ENCODE results near the gene CYB5R2.

The CYB5R2 gene

GRCh38 chr11:7687386-7687785 lies 14.1 kb upstream of the CYB5R2 start:
- no peak overlapping the region for H3K27ac ChIP-seq (ENCODE audit: low read depth, low read length)
- H4K5ac ChIP-seq (ENCODE audit: low read length): no peak overlapping the region
- H3K18ac ChIP-seq (ENCODE audit: low read length): no peak overlapping the region
- H2BK15ac ChIP-seq (replicated peaks; ENCODE audit: low read depth): no peak overlapping the region
- H4K8ac ChIP-seq (ENCODE audit: low read depth, low read length): no peak overlapping the region
- no peaks in the 10 kb centered on the region for H3K27me3 ChIP-seq (ENCODE audit: insufficient read depth, low read length, poor library complexity)
- H2BK120ac ChIP-seq (ENCODE audit: low read depth, low read length): no peak overlapping the region
- H3K79me1 ChIP-seq (ENCODE audit: low read length): no peaks in the 10 kb centered on the region
- no peak overlapping the region for H2AK5ac ChIP-seq (ENCODE audit: low read length)
- H2BK5ac ChIP-seq (ENCODE audit: low read length): no peak overlapping the region
- H3K79me2 ChIP-seq (ENCODE audit: control insufficient read depth, insufficient read depth, low read length): no peaks in the 10 kb centered on the region
- H3K4me2 ChIP-seq (ENCODE audit: low read length): no peak overlapping the region
- WGBS (ENCODE audit: extremely low coverage, insufficient coverage, low lambda C conversion rate): no CpG with 5 or more reads among the region's 1 CpG
- no peaks in the 10 kb centered on the region for H3K36me3 ChIP-seq (ENCODE audit: control insufficient read depth, insufficient read depth, low read length)
- H3K56ac ChIP-seq (ENCODE audit: low read length): no peak overlapping the region
- no peak overlapping the region for H3K4me3 ChIP-seq (ENCODE audit: low read length)
- peaks cover 8% of the 10 kb centered on the region for H3K4me1 ChIP-seq (ENCODE audit: control insufficient read depth, low read depth, low read length)
- peak; percentile 45 for DNase-seq
- H3K9ac ChIP-seq (ENCODE audit: low read length): no peak overlapping the region
- H3K23ac ChIP-seq (ENCODE audit: low read length): no peak overlapping the region
- H3K4ac ChIP-seq (ENCODE audit: low read depth, low read length): no peak overlapping the region

- H3K27me3 ChIP-seq (ENCODE audit: insufficient read depth, low read length, poor library complexity): no peaks in the 10 kb centered on the region
- H3K23ac ChIP-seq (ENCODE audit: low read length): no peak overlapping the region
- H3K27ac ChIP-seq (ENCODE audit: low read depth, low read length): no peak overlapping the region
- no peak overlapping the region for H3K18ac ChIP-seq (ENCODE audit: low read length)
- H2AK5ac ChIP-seq (ENCODE audit: low read length): no peak overlapping the region
- WGBS (ENCODE audit: extremely low coverage, insufficient coverage, low lambda C conversion rate): no CpG with 5 or more reads among the region's 4 CpGs
- H3K56ac ChIP-seq (ENCODE audit: low read length): no peak overlapping the region
- H3K4me3 ChIP-seq (ENCODE audit: low read length): no peak overlapping the region
- no peak overlapping the region for H4K5ac ChIP-seq (ENCODE audit: low read length)
- H3K4me2 ChIP-seq (ENCODE audit: low read length): no peak overlapping the region
- H3K79me2 ChIP-seq (ENCODE audit: control insufficient read depth, insufficient read depth, low read length): no peaks in the 10 kb centered on the region
- no peaks in the 10 kb centered on the region for H3K79me1 ChIP-seq (ENCODE audit: low read length)
- no peak overlapping the region for H4K8ac ChIP-seq (ENCODE audit: low read depth, low read length)
- H2BK5ac ChIP-seq (ENCODE audit: low read length): no peak overlapping the region
- no peak overlapping the region for H2BK15ac ChIP-seq (replicated peaks; ENCODE audit: low read depth)
- H2BK120ac ChIP-seq (ENCODE audit: low read depth, low read length): no peak overlapping the region
- no peak overlapping the region for H3K9ac ChIP-seq (ENCODE audit: low read length)
- H3K4me1 ChIP-seq (ENCODE audit: control insufficient read depth, low read depth, low read length): peaks cover 8% of the 10 kb centered on the region
- H3K36me3 ChIP-seq (ENCODE audit: control insufficient read depth, insufficient read depth, low read length): no peaks in the 10 kb centered on the region
- no peak overlapping the region for H3K4ac ChIP-seq (ENCODE audit: low read depth, low read length)
- DNase-seq: no peak
Measured at GRCh38 chr11:7686761-7687160, 13.5 kb upstream of the CYB5R2 start.

- H4K8ac ChIP-seq (ENCODE audit: low read depth, low read length): no peak overlapping the region
- no peak overlapping the region for H2BK5ac ChIP-seq (ENCODE audit: low read length)
- H3K27ac ChIP-seq (ENCODE audit: low read depth, low read length): no peak overlapping the region
- H3K9ac ChIP-seq (ENCODE audit: low read length): no peak overlapping the region
- H3K23ac ChIP-seq (ENCODE audit: low read length): no peak overlapping the region
- H3K4me2 ChIP-seq (ENCODE audit: low read length): no peak overlapping the region
- DNase-seq: no peak
- H3K56ac ChIP-seq (ENCODE audit: low read length): no peak overlapping the region
- no peak overlapping the region for H2AK5ac ChIP-seq (ENCODE audit: low read length)
- no peaks in the 10 kb centered on the region for H3K79me1 ChIP-seq (ENCODE audit: low read length)
- no peak overlapping the region for H4K5ac ChIP-seq (ENCODE audit: low read length)
- H3K18ac ChIP-seq (ENCODE audit: low read length): no peak overlapping the region
- peaks cover 14% of the 10 kb centered on the region for H3K4me1 ChIP-seq (ENCODE audit: control insufficient read depth, low read depth, low read length)
- H3K79me2 ChIP-seq (ENCODE audit: control insufficient read depth, insufficient read depth, low read length): no peaks in the 10 kb centered on the region
- no peaks in the 10 kb centered on the region for H3K27me3 ChIP-seq (ENCODE audit: insufficient read depth, low read length, poor library complexity)
- no peak overlapping the region for H3K4me3 ChIP-seq (ENCODE audit: low read length)
- no peak overlapping the region for H2BK120ac ChIP-seq (ENCODE audit: low read depth, low read length)
- no peak overlapping the region for H2BK15ac ChIP-seq (replicated peaks; ENCODE audit: low read depth)
- H3K36me3 ChIP-seq (ENCODE audit: control insufficient read depth, insufficient read depth, low read length): no peaks in the 10 kb centered on the region
- H3K4ac ChIP-seq (ENCODE audit: low read depth, low read length): no peak overlapping the region
- no CpG with 5 or more reads among the region's 2 CpGs for WGBS (ENCODE audit: extremely low coverage, insufficient coverage, low lambda C conversion rate)
Measured at GRCh38 chr11:7683571-7683970, 10.3 kb upstream of the CYB5R2 start.

- no peaks in the 10 kb centered on the region for H3K36me3 ChIP-seq (ENCODE audit: control insufficient read depth, insufficient read depth, low read length)
- no peak overlapping the region for H3K4me2 ChIP-seq (ENCODE audit: low read length)
- no peak overlapping the region for H3K4ac ChIP-seq (ENCODE audit: low read depth, low read length)
- no peak overlapping the region for H3K18ac ChIP-seq (ENCODE audit: low read length)
- no peak overlapping the region for H2BK120ac ChIP-seq (ENCODE audit: low read depth, low read length)
- peak overlapping the region; percentile 16 for H3K9ac ChIP-seq (ENCODE audit: low read length)
- no peaks in the 10 kb centered on the region for H3K79me1 ChIP-seq (ENCODE audit: low read length)
- H3K27ac ChIP-seq (ENCODE audit: low read depth, low read length): no peak overlapping the region
- no peak for DNase-seq
- peak overlapping the region; percentile 57 for H3K56ac ChIP-seq (ENCODE audit: low read length)
- H3K4me3 ChIP-seq (ENCODE audit: low read length): no peak overlapping the region
- peak overlapping the region; percentile 33 for H4K5ac ChIP-seq (ENCODE audit: low read length)
- no peak overlapping the region for H4K8ac ChIP-seq (ENCODE audit: low read depth, low read length)
- H2AK5ac ChIP-seq (ENCODE audit: low read length): peak overlapping the region; percentile 35
- peak overlapping the region; percentile 37 for H2BK5ac ChIP-seq (ENCODE audit: low read length)
- no peaks in the 10 kb centered on the region for H3K79me2 ChIP-seq (ENCODE audit: control insufficient read depth, insufficient read depth, low read length)
- H3K27me3 ChIP-seq (ENCODE audit: insufficient read depth, low read length, poor library complexity): no peaks in the 10 kb centered on the region
- H3K4me1 ChIP-seq (ENCODE audit: control insufficient read depth, low read depth, low read length): peaks cover 22% of the 10 kb centered on the region
- H2BK15ac ChIP-seq (replicated peaks; ENCODE audit: low read depth): no peak overlapping the region
- no peak overlapping the region for H3K23ac ChIP-seq (ENCODE audit: low read length)
- WGBS (ENCODE audit: extremely low coverage, insufficient coverage, low lambda C conversion rate): no CpG with 5 or more reads among the region's 4 CpGs
Measured at GRCh38 chr11:7677796-7678201, 4.5 kb upstream of the CYB5R2 start.

GRCh38 chr11:7677071-7677470 lies 3.8 kb upstream of the CYB5R2 start:
- WGBS (ENCODE audit: extremely low coverage, insufficient coverage, low lambda C conversion rate): no CpG with 5 or more reads among the region's 5 CpGs
- H4K8ac ChIP-seq (ENCODE audit: low read depth, low read length): no peak overlapping the region
- H3K36me3 ChIP-seq (ENCODE audit: control insufficient read depth, insufficient read depth, low read length): no peaks in the 10 kb centered on the region
- H3K27ac ChIP-seq (ENCODE audit: low read depth, low read length): no peak overlapping the region
- H2BK15ac ChIP-seq (replicated peaks; ENCODE audit: low read depth): no peak overlapping the region
- no peak overlapping the region for H3K9ac ChIP-seq (ENCODE audit: low read length)
- no peak overlapping the region for H3K23ac ChIP-seq (ENCODE audit: low read length)
- H3K4me3 ChIP-seq (ENCODE audit: low read length): no peak overlapping the region
- H3K4me1 ChIP-seq (ENCODE audit: control insufficient read depth, low read depth, low read length): peaks cover 25% of the 10 kb centered on the region
- no peaks in the 10 kb centered on the region for H3K79me2 ChIP-seq (ENCODE audit: control insufficient read depth, insufficient read depth, low read length)
- H3K27me3 ChIP-seq (ENCODE audit: insufficient read depth, low read length, poor library complexity): no peaks in the 10 kb centered on the region
- peak; percentile 68 for DNase-seq
- peaks cover 2% of the 10 kb centered on the region for H3K79me1 ChIP-seq (ENCODE audit: low read length)
- H2BK5ac ChIP-seq (ENCODE audit: low read length): no peak overlapping the region
- H3K18ac ChIP-seq (ENCODE audit: low read length): no peak overlapping the region
- no peak overlapping the region for H2AK5ac ChIP-seq (ENCODE audit: low read length)
- no peak overlapping the region for H3K4ac ChIP-seq (ENCODE audit: low read depth, low read length)
- H4K5ac ChIP-seq (ENCODE audit: low read length): no peak overlapping the region
- no peak overlapping the region for H3K56ac ChIP-seq (ENCODE audit: low read length)
- H2BK120ac ChIP-seq (ENCODE audit: low read depth, low read length): no peak overlapping the region
- no peak overlapping the region for H3K4me2 ChIP-seq (ENCODE audit: low read length)

GRCh38 chr11:7675631-7676030 lies 2.3 kb upstream of the CYB5R2 start:
- Histone ChIP-seq H4K8ac (ENCODE audit: low read depth, low read length) (no peak overlapping the region), H3K18ac (ENCODE audit: low read length) (no peak overlapping the region), H3K4me2 (ENCODE audit: low read length) (no peak overlapping the region), H3K9ac (ENCODE audit: low read length) (no peak overlapping the region), H3K79me1 (ENCODE audit: low read length) (peaks cover 2% of the 10 kb centered on the region), H3K56ac (ENCODE audit: low read length) (no peak overlapping the region), H3K23ac (ENCODE audit: low read length) (no peak overlapping the region), H2AK5ac (ENCODE audit: low read length) (no peak overlapping the region), H2BK5ac (ENCODE audit: low read length) (no peak overlapping the region), H2BK15ac (replicated peaks; ENCODE audit: low read depth) (no peak overlapping the region), H2BK120ac (ENCODE audit: low read depth, low read length) (no peak overlapping the region), H4K5ac (ENCODE audit: low read length) (no peak overlapping the region), H3K36me3 (ENCODE audit: control insufficient read depth, insufficient read depth, low read length) (no peaks in the 10 kb centered on the region), H3K79me2 (ENCODE audit: control insufficient read depth, insufficient read depth, low read length) (no peaks in the 10 kb centered on the region), H3K4me3 (ENCODE audit: low read length) (no peak overlapping the region), H3K4me1 (ENCODE audit: control insufficient read depth, low read depth, low read length) (peaks cover 25% of the 10 kb centered on the region), H3K4ac (ENCODE audit: low read depth, low read length) (no peak overlapping the region), H3K27me3 (ENCODE audit: insufficient read depth, low read length, poor library complexity) (no peaks in the 10 kb centered on the region), H3K27ac (ENCODE audit: low read depth, low read length) (no peak overlapping the region)
- no CpG with 5 or more reads among the region's 3 CpGs for WGBS (ENCODE audit: extremely low coverage, insufficient coverage, low lambda C conversion rate)
- DNase-seq: no peak

All from mesendoderm (in vitro differentiated cells).